DMS 273 treated with DMSO at 0.1 percent for 48 hours (cell line): ENCODE results near the gene FADS2.

Source experiments
- DNase-seq: peaks from one replicate; lab custom pipeline; 2025; lab: John Stamatoyannopoulos, UW

FADS2 gene

DNA sequence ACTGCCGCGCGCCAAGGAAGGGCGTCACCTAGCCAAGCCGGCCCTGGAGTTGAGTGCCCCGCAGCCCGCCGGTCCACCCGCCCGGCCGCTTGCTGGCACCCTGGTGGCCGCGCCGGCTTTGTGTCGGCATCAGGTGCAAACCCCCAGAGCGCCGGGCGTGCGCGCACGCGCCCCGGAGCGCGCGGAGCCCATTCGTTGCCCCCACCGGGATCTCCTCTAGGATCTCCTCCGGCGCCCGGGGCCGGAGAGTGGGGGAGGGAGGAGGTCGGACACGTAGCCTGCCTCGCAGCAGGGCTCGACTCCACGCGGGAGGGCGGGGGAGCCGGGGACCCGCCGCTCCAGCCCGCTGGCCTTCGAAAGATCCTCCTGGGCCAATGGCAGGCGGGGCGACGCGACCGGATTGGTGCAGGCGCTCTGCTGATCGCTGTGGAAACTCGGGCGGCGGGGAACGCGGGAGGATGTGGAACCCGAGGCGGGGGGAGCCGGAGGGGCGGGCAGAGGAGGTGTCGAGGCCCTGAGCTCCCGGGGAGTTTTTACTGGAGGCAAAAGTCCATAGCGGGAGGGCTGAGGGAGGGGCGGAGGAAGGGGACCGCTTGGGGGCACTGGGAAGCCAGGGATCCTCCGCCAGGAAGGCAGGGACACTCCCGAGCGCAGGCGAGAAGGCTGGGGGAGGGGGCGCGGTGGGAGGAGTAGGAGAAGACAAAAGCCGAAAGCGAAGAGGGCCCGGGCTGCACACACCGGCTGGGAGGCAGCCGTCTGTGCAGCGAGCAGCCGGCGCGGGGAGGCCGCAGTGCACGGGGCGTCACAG lies at the start of gene FADS2:
Gene FADS2, plus strand, starts transcription at position 730 of the 808 bp plus-strand sequence. CDS start 91 bp downstream, outside the sequence.
- DNase-seq, result no peak

DNA sequence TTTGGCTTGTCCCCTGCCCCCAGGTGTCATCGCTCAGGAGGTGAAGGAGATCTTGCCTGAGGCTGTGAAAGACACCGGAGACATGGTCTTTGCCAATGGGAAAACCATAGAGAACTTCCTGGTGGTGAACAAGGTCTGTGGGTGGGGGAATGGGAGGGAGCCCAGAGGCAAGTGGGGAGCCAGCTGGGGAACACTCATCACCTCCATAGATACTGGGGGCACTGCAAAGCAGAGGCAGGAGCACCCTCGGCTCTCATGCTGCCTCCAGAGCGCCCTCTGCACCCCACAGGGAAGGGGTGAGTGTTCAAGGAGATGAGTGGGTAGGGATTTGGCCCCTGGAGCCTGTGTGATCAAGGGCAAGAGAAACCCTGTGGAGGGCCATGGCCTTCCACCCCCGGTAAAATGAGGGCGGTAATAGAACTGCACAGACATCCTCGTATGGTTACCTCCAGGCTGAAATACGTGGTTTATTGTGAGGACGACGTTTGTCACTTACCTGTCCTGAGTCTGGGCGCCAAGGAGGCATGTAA lies 49.7 kb upstream of the FADS2 start:
- no peak for DNase-seq

DNA sequence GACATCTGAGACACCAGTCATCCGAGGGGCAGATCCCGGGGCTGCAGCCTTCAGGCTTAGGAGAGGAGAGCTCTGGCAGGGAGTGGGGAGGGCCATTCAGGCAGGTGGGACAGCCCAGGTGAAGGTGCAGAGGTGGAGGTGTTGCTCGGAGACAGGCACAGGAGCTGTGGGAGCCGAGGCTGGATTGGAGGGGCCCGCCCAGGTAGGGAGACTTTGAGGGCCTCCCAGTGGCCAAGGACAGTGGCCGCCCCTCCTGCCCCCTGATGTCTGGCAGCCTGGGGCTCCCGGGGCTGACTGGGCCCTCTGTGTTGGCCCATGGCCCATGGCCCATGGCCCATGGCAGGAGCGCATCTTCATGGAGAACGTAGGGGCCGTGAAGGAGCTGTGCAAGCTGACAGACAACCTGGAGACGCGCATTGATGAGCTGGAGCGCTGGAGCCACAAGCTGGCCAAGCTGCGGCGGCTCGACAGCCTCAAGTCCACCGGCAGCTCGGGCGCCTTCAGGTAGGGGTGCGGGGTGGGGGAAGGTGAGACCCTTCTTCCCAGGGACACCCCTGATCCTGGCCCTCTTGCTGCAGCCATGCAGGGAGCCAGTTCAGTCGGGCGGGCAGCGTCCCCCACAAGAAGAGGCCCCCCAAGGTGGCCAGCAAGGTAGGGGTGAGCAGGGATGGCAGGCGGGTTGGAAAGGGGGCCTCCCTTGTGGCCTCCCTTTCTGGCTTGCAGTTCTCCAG lies 49.0 kb upstream of the FADS2 start:
- no peak for DNase-seq

DNA sequence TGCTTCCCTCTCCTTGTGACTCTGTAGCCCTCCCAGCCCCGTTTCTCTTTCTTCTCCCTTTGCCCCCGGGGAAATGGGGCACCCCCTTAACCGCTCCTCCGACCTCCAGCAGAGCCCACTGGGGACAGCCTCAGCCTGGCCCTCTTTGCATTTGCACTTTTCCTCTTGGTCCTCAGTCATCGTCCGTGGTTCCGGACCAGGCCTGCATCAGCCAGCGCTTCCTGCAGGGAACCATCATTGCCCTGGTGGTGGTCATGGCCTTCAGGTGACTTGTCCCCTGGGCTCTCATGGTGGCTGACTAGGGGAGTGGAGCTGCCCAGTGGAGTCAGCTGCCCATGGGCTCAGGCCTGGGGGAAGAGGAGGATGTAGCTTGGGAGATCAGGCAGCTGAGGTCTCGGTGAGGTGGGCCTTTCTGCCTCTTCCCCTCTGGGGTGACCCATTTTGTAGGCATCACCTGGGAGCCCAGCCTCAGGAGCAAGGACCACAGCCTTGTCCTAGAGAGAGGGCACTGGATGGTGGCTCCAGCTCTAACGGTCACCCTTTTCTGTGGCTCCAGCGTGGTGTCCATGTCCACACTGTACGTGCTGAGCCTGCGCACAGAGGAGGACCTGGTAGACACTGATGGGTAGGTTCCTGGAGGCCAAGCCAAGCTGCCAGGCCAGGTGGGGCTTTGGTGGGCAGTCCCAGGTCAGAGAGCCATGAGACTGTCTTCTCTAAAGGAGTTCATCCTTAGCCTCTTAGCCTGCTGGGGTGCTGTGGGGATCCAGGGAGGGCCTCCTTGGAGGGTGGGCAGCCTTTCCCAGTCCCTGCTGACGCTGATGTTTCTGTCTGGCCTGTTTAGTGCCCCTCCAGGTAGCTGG lies 48.2 kb upstream of the FADS2 start:
- DNase-seq, result no peak

DNA sequence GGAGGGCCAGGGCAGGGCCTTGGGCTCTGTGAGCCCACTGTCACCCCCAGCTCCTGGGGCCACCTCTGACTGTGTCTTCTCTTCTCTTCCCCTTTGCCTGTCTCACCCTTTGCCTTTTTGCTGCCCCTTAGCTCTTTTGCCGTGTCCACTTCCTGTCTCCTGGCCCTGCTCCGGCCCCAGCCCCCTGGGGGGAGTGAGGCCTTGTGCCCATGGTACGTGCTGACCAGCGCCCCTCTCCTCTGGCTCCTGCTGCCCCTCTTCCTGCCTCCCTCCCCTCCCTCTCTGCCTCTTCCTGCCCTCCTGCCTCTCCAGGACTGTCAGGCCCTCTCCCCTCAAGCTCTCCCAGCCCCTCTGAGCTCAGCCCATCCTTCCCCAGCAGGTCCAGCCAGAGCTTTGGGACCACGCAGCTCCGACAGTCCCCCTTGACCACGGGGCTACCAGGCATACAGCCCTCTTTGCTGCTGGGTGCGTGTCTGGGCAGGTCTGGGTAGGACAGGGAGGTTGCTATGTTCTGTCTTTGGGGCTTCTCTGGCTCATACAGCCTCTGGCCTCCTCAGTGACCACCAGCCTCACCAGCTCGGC lies 47.4 kb upstream of the FADS2 start:
- no peak for DNase-seq

DNA sequence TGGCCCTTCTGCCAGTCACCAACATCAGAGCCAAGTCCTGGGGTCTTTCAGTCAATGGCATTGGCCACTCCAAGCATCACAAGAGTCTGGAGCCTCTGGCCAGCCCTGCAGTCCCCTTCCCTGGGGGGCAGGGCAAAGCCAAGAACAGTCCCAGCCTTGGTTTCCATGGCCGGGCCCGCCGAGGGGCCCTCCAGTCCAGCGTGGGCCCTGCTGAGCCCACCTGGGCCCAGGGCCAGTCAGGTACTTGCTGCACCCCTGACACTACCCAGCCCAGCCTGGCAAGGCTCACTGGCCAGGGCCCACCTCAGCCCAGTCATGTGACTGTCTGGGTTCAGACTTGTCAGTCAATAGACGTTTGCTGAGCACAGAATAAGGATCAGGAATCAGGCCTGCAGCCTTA lies 46.5 kb upstream of the FADS2 start:
- no peak for DNase-seq

DNA sequence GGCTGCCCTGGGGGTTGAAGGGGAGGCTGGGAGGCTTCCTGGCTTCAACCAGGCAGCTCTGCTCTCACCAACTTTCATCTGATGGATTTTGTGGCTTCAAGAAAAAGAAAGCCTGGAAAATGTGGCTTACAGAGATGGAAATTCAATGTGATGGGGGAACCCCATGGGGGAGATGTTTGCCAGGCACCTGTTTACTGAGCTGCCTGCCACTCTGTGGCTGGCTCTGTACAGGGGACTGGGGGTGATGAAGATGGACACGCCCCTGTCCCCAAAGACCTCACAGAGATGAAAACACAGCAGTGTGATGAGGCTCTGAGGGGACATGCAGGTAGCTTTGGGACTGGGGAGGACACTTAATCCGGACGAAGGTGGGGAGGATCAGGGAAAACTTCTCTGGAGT lies 45.8 kb upstream of the FADS2 start:
- no peak for DNase-seq

DNA sequence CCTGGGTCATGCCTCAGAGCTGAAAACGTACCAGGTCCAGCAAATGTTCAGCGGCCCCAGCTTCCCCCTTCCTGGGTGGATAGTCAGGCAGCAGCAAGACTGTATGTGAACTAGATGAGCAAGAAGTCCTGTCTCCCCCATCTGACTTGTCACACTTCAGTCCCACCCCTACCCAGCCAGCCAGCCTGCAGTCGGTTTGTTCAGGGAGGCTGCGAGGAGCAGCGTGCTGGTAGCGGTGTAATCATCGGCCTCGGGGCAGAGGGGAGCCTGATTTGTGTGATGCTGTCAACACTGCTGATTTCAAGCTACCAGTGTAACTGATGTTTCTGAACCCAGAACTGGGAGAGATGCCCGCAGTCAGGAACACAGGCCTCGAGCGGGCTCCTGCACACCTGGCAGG lies 45.3 kb upstream of the FADS2 start:
- DNase-seq, result no peak

DNA sequence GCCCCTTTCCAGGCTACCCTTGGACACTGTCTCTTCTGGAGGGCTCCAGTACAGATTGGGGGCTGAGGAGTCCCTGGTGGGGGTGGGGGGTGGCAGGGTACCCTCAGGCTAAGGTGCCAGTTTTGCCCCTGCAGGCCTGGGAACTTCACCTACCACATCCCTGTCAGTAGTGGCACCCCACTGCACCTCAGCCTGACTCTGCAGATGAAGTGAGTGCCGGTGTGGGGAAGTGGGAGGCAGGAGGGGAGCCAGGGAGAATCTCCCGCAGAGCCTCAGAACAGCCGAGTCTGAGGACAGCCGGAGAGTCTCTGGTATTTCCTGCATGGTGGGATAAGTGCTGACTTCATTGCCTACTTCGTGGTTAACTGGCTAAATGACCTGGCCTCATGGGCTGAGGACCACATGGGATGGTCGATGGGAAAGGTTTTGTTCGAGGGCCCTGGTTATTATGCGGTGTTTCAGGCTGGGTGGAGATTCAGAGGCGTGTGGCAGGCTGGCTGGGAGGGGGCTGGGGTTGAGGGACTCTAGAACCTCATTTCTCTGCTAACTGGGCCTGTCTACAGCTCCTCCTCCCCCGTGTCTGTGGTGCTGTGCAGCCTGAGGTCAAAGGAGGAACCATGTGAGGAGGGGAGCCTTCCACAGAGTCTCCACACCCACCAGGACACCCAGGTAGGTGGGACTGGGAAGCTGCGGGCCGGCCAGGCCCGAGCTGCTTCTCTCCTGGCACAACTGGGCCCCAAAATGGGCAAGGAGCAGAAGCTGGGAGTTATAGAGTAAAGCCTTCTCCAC lies 44.2 kb upstream of the FADS2 start:
- DNase-seq, result no peak

DNA sequence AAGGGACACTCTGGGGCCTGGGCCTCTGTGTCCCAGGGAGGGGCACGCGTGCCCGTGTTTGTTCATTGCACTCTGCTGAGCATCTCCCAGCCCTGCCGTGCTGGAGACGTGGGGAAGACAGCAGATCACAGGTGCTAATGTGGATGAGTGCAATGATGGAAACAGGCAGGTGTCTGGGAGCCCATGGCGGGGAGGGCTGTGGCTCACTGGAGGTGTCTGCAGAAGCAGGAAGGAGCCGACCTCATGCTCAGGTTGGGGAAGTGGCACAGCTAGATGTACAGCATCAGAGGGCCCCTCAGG lies 43.6 kb upstream of the FADS2 start:
- DNase-seq, result no peak

DNA sequence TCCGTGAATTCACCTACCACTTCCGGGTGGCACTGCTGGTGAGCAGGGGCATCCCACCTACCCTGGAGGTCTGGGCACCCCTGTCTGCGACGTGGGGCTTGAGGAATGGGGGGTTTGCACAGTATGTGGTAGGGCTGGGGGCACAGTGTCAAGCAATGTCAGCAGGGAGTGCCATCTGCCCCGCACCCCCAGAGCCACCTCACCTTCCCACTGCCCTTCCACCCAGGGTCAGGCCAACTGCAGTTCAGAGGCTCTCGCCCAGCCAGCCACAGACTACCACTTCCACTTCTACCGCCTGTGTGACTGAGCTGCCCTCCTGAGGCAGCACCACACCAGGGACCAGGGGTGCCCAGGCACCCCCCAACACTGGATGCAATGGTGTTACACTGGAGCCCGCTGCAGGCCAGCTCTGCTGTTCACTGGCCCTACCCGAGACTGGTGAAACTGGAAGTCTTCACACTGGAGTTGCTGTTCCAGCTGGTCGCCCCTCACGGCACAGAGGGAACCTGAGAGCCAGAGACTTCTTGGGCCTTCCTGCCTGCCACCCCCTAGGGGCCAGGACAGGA lies 42.2 kb upstream of the FADS2 start:
- DNase-seq, result no peak

DNA sequence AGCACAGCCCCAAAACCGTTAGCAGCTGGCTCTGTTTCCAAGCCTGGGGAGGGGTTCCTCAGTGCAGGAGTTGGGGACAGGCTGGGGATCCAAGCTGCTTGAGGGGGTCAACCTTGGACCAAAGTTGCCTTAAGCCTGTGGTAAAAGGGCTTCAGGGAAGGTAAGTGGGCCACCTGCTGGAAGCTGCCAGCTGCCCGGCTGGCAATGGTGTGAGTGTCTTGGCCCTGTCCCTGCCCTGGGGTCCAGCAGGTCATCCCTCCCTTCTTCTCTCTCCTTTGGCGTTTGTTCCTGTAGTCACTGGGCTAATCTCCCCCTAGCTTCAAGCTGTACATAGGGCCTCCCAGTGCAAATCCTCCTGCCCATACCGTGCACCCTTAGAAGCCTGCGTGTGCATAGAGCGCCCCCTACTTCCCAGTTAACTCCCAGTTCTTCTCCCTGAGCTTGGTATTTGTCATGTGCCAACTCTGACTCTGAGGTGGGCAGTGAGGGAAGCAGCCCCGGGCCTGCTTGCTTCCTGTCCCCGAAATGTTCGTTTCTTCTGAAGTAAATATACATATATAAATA lies 40.1 kb upstream of the FADS2 start:
- DNase-seq, result no peak

DNA sequence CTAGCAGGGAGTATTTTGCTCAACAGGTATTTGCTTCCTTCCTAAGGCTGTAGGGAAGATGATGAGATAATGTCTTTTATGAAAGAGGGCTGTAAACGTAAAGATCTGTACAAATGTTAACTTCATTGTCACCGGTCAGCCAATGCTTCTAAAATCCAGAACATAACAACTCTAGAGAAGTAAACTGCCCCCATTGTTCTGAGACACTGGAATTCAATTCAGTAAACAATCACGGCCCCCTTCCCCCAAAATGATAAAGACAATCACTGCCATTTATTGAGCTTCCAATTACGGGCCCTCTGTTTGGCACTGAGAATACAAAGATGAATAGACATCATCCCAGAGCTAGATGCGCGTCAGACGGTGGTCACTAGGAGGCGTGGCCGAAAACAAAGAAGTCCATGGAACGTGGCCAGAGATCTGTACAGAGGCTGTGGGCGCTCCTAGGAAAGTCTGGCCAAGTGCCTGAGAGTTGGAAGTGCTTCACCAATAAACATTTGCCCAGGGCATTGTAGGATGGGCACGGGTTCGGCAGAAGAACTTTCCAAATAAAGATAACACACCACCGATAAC lies 36.3 kb upstream of the FADS2 start:
- DNase-seq, result no peak

DNA sequence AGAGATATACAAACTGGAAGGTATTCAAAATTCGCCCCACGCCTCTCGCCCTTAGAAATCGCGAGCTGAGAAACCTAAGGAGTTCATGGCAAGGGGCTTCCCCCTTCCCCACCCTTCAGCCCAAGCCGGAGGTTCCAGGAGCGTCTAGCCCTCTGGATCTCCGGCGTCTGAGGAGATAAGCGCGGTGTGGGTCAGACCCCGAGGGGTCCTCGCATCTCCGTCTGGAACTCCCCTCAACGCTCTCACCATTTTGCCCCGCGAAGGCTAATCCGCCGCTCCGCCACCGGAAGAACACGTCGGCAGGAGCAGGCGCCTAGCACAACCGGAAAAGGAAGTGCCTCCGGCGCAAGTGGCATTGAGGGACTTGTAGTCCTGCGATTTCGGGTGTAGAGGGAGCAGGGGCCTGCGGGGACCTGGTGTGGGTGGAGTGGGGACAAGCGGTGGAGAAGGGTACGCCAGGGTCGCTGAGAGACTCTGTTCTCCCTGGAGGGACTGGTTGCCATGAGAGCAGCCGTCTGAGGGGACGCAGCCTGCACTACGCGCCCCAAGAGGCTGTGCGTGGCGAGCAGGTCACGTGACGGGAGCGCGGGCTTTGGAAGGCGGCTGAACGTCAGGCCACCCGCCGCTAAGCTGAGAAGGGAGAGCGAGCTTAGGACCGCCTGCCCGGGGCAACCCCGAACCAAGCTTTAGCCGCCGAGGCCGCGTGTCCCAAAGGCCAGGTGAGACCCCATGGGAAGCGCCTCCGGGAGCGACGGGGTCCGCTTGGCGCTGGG lies 35.6 kb upstream of the FADS2 start, which contains the start of the genes FEN1 and TMEM258:
Gene FEN1, plus strand, starts transcription at position 602 of the 773 bp plus-strand sequence. CDS start 2,451 bp downstream, outside the sequence.
Gene TMEM258, minus strand, starts transcription at position 290 of the 773 bp plus-strand sequence. Its CDS starts 41 bp downstream, at position 249.
- DNase-seq, result peak; percentile 80

DNA sequence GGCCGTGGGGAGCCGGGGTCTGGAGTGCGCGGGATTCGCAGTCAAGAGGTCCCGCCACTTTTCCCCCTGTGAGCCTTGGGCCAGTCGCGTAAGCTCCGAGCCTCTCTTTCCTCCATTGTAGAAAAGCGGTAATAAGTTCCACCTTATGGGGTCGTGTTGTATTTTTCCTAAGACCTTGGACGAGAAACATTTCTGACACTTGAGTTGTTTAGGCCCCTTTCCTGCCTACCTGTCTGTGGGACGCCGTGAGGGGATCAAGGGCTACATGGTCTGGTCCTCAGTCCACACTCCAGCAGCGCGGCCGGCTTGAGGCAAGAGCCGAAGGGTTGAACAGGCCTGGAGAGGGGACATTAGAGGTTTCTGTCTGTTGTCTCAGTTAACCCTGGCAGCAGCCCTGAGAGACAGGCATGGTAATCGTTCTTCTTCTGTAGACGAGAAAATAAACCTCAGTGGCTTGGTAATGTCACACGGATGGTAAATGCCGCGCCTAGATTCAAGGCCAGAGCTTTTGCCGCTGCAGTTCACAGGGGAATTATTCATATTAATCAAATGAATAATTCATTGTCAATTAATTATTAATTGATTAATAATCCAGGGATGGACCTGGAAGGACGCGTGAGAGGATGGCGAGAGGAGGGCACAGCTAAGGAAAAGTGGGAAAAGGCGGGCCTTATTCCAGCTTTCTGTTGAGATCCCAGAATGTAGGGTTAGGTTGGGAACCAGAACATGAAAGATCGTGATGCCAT lies 34.8 kb upstream of the FADS2 start:
- no peak for DNase-seq

DNA sequence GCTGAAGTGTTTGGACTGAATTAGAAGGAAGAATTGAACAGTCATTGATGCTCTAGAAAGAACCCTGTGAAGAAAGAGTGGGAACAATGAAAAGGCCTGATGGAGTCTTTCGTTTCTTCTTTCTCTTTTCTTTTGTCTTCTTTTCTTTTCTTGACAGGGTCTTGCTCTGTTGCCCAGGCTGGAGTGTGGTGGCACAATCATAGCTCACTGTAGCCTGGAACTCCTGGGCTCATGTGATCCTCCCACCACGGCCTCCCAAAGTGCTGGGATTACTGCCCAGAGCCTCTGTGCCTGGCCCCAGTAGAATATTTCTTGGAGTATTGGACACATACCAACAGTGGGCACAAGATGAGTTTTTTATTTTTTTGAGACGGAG lies 34.3 kb upstream of the FADS2 start:
- no peak for DNase-seq

DNA sequence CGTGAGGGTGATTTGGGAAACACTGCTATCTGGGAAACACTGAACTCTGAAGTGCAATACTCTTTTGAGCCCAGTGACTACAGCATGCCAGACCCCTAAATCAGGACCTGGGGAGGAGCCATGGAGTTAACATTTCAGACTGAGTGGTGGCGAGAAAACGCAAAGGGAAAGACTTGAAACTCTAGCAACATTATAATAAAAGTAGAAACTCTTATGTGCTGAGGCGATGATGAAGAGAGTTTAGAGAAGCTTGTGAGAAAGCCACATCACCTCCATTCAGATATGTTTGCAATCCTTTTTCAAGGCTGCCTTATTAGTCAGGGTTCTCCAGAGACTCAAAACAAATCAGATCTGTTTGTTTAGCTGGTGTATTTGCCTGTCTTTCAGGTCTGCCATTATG lies 33.5 kb upstream of the FADS2 start:
- no peak for DNase-seq

DNA sequence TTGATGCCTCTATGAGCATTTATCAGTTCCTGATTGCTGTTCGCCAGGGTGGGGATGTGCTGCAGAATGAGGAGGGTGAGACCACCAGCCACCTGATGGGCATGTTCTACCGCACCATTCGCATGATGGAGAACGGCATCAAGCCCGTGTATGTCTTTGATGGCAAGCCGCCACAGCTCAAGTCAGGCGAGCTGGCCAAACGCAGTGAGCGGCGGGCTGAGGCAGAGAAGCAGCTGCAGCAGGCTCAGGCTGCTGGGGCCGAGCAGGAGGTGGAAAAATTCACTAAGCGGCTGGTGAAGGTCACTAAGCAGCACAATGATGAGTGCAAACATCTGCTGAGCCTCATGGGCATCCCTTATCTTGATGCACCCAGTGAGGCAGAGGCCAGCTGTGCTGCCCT lies 32.6 kb upstream of the FADS2 start:
- DNase-seq, result no peak
